GM08714 (cell line): ENCODE data around the gene C2orf76.

Experiments
- H3K4me3 ChIP-seq: fragments of 200-500 bp; sonication (Bioruptor generic); 2 replicates; pipeline ENCODE4 v1.5.1; 2014; ENCODE audit warnings: mild to moderate bottlenecking, low read length, inconsistent platforms
- ZNF274 ChIP-seq: IDR thresholded peaks from 2 replicates; pipeline ENCODE4 v1.6.1; 2012; ENCODE audit warnings: mild to moderate bottlenecking, low read depth, low read length

Gene C2orf76

GRCh38 chr2:119367472-119368099 is 952 bp upstream of the C2orf76 start:
- peak overlapping the region; percentile 91 for H3K4me3 ChIP-seq
- no peak for TF ChIP-seq ZNF274

DNA sequence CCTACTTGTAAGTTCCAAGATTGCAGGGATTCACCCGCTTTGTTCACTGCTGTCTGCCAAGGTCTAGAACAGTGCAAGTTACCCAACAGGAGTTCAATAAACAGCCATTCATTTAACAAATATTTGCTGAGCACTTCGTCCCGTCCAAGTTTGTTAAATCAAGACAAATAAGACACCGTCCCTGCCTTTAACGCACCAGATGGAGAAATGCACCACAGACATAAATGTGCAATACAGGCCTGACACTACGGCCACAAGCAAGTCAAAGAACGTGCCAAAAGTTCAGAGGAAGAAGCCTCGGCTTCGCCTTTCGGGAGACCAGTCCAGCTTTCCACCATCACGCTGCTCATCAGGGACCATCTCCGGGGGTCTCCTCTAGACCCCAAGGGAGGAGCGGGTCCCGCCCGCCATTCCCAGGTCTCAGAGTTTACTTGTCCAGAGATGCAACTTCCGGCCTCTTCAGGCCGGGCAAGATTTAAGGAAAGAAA is 429 bp downstream of the C2orf76 start:
- peak overlapping the region; percentile 96 for H3K4me3 ChIP-seq
- TF ChIP-seq ZNF274, result no peak

DNA sequence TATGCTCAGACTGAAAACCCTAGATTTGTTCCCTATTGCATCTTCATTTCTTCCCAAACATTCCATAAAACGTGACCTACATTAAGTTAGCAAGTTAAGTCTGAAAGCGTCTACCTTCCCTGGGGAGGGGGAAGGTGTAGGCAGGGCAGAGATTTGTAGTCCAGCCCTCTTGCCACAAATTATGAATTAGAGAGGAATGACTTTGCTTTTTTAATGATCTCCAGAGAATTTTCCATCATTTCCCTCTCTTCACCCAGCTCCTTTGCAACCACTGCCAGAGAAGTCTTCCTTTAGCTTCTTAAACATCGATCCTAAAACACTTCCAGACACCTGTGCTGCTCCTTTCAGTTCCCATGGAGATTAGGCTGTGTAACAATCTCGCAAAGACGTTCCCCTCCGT is 1.2 kb downstream of the C2orf76 start:
- H3K4me3 ChIP-seq, result peak overlapping the region; percentile 96
- TF ChIP-seq ZNF274, result no peak

DNA sequence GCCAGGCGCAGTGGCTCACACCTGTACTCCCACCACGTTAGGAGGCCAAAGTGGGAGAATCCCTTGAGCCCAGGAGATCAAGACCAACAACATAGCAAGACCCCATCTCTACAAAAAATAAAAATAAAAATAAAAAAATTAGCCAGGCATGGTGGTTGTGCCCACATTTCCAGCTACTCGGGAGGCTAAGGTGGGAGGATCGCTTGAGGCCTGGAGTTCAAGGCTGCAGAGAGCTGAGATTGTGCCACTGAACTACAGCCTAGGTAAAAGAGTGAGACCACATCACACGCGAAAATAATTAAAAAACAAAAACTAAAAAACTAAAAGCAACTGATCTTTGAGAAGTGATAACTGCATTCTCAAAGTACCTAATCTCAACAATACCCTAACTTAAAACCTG is 1.8 kb downstream of the C2orf76 start:
- no peak overlapping the region for H3K4me3 ChIP-seq
- TF ChIP-seq ZNF274, result no peak

DNA sequence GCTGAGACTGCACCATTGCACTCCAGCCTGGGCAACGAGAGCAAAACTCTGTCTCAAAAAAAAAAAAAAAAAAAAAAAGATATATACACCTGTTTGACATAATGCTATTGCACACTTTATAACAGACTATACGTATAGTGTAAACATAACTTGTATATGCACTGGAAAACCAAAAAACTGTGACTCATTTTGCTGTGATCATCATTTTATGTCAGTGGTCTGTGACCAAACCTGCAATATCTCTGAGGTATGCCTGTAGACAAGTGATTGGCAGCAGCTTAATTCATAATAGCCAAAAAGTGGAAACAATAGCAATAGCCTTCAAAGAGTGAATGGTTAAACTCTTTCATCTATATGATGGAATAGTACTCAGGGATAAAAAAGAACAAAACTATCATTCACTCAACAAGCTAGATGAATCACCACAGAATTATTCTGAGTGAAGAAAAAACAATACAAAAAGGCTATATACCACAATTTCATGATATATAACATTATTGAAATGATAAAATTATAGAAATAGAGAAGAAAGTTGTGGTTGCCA is 6.1 kb downstream of the C2orf76 start:
- H3K4me3 ChIP-seq, result no peak overlapping the region
- no peak for TF ChIP-seq ZNF274

DNA sequence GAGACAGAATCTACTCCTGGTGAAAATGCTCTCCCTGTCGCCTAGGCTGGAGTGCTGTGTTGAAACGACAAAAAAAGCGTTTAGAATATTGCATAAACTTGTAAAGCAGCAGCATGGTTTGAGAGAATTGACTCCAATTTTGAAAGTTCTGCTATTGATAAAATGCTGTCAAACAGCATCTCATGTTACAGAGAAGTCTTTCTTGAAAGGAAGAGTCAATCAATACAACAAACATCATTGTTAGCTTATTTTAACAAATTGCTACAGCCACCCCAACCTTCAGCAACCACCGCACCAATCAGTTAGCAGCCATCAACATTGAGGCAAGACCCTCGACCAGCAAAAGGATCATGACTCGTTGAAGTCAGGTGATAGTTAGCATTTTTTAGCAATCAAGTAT is 6.9 kb downstream of the C2orf76 start:
- no peak overlapping the region for H3K4me3 ChIP-seq
- no peak for TF ChIP-seq ZNF274

GRCh38 chr2:119354860-119355259 is 11.8 kb downstream of the C2orf76 start:
- H3K4me3 ChIP-seq, result no peak overlapping the region
- TF ChIP-seq ZNF274, result no peak

GRCh38 chr2:119352357-119352756 is 14.3 kb downstream of the C2orf76 start:
- H3K4me3 ChIP-seq, result no peak overlapping the region

GRCh38 chr2:119350311-119350998 is 16.2 kb downstream of the C2orf76 start:
- H3K4me3 ChIP-seq, result no peak overlapping the region
- no peak for TF ChIP-seq ZNF274

More at GRCh38 chr2:119352357-119352756, 14.3 kb downstream of the C2orf76 start:
- TF ChIP-seq ZNF274, result no peak

- no peak overlapping the region for H3K4me3 ChIP-seq
- no peak for TF ChIP-seq ZNF274
Observed at GRCh38 chr2:119349289-119349688, 17.3 kb downstream of the C2orf76 start.

GRCh38 chr2:119341684-119342083 is 24.9 kb downstream of the C2orf76 start:
- no peak overlapping the region for H3K4me3 ChIP-seq
- no peak for TF ChIP-seq ZNF274

- no peak for TF ChIP-seq ZNF274
- H3K4me3 ChIP-seq, result no peak overlapping the region
Observed at GRCh38 chr2:119339562-119339923, 27.1 kb downstream of the C2orf76 start.

GRCh38 chr2:119338826-119339561 is 27.6 kb downstream of the C2orf76 start:
- no peak for TF ChIP-seq ZNF274
- H3K4me3 ChIP-seq, result no peak overlapping the region

DNA sequence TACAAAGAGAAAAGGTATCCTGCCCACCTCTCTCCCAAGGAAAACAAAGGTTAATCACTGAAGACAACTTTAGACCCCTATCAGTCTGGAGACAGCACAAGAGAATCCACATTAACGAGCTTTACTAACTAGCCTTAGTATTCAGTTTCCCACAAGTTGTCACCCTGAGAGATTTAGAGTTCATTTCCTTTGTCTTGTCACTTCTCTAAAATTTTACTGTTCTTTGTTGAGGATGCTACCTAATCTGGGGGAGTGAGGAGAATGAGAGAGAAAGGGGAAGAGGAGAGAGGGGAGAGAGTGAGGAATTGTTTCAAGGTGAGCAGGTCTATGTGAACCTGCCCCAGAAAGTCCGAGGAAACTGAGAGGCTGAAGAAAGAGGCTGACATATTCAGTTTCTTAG is 28.4 kb downstream of the C2orf76 start:
- no peak for TF ChIP-seq ZNF274
- H3K4me3 ChIP-seq, result no peak overlapping the region
